ENCODE data around the gene CDH23. TPM values are rescaled to one million over a fixed set of nuclear protein-coding genes. Genes with fewer than 3 reads are reported as not detected.
A peak's percentile ranks its signal among the peaks of the same experiment; 100 is the strongest.

The CDH23 gene
- total RNA-seq, 2 donors from 2014 or later, result 1.4 to 1.6 TPM

DNA sequence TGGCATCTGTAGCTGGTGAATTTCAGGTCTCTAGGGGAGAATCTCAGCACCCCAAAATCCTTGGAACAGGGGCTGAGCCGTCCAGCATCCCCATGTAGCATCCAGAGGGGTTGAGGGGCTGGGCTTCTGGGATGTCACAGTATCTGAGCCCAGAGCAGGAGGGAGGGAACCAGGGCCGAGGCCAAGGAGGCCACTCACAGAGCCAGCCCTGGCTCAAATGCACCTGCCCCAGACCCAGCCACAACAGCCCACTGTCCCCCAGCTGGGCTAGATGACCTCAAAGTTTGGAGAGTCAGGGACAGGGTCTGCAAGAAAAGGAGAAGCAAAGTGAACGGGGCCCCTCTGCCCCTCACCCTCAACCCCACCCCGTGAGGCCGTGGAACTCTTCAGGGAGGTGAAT, 354.3 kb downstream of the CDH23 start:
- no peak for DNase-seq
- Histone ChIP-seq H3K4me3 (no peak overlapping the region), H3K27ac (no peak overlapping the region), H3K9me3 (no peaks in the 10 kb centered on the region), H3K4me1 (peaks cover 43% of the 10 kb centered on the region), H3K36me3 (no peaks in the 10 kb centered on the region), H3K27me3 (no peaks in the 10 kb centered on the region), H3K9ac (ENCODE audit: low read depth in 2 of 2, low read length in 2 of 2) (no peak overlapping the region)
- no peak for TF ChIP-seq CTCF (IDR thresholded peaks at IDR 0.05)
- intact Hi-C loops (cut with DNase I), result no loop called here

DNA sequence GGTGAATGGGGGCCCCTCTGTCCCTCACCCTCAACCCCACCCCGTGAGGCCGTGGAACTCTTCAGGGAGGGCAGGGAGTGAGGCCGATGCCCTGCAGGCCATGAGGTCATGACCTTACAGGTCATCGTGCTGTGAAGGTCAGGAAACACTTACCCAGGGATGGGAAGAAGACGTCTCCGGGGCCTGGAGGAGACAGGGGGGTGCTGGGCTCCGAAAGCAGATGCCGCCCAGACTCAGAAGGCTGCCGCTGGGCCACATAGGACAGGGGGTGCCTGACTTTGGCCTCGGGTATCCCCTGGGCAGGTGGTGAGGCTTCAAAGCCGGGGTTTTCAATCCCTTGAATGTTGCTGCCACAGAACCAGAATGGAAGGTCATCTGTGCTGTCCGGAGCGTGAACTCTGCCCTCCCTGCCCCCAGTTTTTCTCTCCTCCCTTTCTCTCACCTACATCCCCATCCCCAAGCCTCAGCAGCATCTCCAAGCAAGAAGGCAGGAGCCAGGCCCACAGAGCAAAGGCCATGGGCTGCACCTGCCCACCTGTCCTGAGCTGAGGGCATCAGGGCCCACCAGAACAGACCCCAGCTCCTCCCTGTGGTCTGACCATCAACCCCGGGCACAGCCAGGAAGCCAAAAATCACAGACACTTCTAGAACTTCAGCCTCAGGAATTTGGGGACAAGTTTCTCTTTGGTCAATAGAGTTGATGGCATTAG, 354.9 kb downstream of the CDH23 start:
- H3K9ac ChIP-seq (ENCODE audit: low read depth in 2 of 2, low read length in 2 of 2), result no peak overlapping the region
- no peaks in the 10 kb centered on the region for H3K9me3 ChIP-seq
- intact Hi-C loops (cut with DNase I), result no loop called here
- no peaks in the 10 kb centered on the region for H3K27me3 ChIP-seq
- H3K36me3 ChIP-seq, result no peaks in the 10 kb centered on the region
- DNase-seq, result no peak
- no peak overlapping the region for H3K27ac ChIP-seq
- H3K4me1 ChIP-seq, result peaks cover 36% of the 10 kb centered on the region
- no peak overlapping the region for H3K4me3 ChIP-seq
- no peak for TF ChIP-seq CTCF (IDR thresholded peaks at IDR 0.05)

DNA sequence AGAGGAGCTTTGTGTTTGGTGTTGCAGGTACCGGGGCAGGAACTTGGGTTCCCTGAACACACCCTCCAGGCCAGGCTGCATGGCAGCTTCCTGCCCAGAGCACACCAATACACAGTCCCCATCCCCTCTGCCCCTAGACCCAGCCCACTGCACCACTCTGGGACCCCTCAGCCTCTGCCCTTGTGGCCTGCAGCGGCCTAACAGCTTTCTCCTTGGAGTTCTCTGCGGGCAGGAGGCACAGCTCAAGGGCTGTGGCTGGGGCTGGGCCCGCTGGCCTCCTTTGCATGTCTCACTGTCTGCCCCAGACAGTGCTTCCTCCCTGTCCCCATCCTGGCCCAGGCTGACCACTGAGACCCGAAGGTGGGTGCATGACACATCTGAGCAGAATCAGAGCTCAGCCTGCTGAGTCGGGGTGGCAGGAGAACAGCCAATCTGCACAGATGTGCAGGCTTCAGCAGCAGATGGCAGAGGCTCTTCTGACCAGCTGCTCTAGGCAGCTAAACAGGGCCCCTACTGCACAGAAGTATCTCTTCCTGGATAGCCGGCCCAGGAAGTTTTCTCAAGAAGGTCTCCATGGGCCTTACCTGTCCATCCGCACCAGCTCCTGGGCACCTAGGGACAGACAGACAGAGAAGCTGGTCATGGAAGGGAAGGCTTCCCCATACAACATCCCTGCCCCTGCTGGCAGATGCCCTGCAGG, 355.8 kb downstream of the CDH23 start:
- Histone ChIP-seq H3K27me3 (no peaks in the 10 kb centered on the region), H3K36me3 (no peaks in the 10 kb centered on the region), H3K9me3 (no peaks in the 10 kb centered on the region), H3K4me3 (no peak overlapping the region), H3K4me1 (peaks cover 27% of the 10 kb centered on the region), H3K9ac (ENCODE audit: low read depth in 2 of 2, low read length in 2 of 2) (peak overlapping the region in 1 of 2 donors; percentile 54), H3K27ac (peak overlapping the region; percentile 7)
- no peak for DNase-seq
- no peak for TF ChIP-seq CTCF (IDR thresholded peaks at IDR 0.05)
- intact Hi-C loops (cut with DNase I), result no loop called here

DNA sequence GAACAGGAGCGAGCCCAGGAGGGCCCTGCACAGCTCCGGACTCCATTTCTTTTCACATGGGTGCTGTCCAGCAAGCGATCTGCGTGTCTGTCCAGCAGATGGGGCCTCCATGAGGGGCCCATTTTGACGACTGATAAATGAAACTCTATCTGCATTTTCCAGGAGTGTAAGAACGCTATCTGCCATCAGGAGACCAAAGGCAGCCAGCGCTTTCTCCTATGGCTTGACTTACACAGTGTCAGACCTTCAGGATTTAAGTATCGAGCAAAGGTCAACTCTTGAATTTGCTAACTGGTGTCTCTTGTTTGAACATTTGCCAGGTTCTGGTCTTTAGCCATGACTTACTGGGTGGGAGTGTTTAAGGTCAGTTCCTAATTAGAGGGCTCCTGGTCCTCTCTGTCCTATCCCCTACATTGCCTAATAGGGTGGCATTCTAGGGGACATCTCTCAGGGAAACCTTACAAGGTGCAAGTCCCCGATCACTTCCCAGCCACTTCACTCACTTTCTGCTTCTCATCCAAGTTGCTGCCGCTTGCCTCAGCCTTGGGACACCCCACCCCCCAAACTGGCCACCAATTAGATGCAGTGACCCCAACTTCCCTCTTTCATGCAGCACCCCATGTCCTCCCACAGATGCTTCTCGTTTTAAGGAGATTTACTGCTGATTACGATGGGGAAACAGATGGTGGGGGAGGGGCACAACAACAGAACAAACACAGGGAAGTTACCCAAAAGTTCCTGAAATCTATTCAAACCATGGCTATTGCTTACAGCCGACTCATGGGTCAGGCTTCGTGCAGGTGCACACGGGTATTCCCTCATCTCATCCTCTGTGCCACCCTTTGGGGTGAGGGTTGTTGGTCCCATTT, 356.6 kb downstream of the CDH23 start:
- peaks cover 20% of the 10 kb centered on the region for H3K4me1 ChIP-seq
- H3K9ac ChIP-seq (ENCODE audit: low read depth in 2 of 2, low read length in 2 of 2), result peak overlapping the region in 1 of 2 donors; percentile 54
- intact Hi-C loops (cut with DNase I), result no loop called here
- no peak overlapping the region for H3K4me3 ChIP-seq
- no peak for TF ChIP-seq CTCF (IDR thresholded peaks at IDR 0.05)
- peak overlapping the region; percentile 7 for H3K27ac ChIP-seq
- H3K27me3 ChIP-seq, result no peaks in the 10 kb centered on the region
- no peaks in the 10 kb centered on the region for H3K9me3 ChIP-seq
- DNase-seq, result peak; percentile 63
- no peaks in the 10 kb centered on the region for H3K36me3 ChIP-seq

- no peaks in the 10 kb centered on the region for H3K27me3 ChIP-seq
- intact Hi-C loops (cut with DNase I), result no loop called here
- peaks cover 13% of the 10 kb centered on the region for H3K4me1 ChIP-seq
- H3K9me3 ChIP-seq, result no peaks in the 10 kb centered on the region
- H3K4me3 ChIP-seq, result no peak overlapping the region
- peak overlapping the region; percentile 7 for H3K27ac ChIP-seq
- no peak overlapping the region for H3K9ac ChIP-seq (ENCODE audit: low read depth in 2 of 2, low read length in 2 of 2)
- no peak for TF ChIP-seq CTCF (IDR thresholded peaks at IDR 0.05)
- DNase-seq, result no peak
- no peaks in the 10 kb centered on the region for H3K36me3 ChIP-seq
Observed at GRCh38 chr10:71753960-71754505, 357.3 kb downstream of the CDH23 start.

Data from colonic mucosa (tissue), 4 donors.